ENCODE results near the gene ERAL1. TPM values are rescaled to one million over a fixed set of nuclear protein-coding genes. Genes with fewer than 3 reads are reported as not detected.

Gene ERAL1
- total and polyA plus RNA-seq, 2 experiments from 2014 or later, result 30.0 to 77.1 TPM

DNA sequence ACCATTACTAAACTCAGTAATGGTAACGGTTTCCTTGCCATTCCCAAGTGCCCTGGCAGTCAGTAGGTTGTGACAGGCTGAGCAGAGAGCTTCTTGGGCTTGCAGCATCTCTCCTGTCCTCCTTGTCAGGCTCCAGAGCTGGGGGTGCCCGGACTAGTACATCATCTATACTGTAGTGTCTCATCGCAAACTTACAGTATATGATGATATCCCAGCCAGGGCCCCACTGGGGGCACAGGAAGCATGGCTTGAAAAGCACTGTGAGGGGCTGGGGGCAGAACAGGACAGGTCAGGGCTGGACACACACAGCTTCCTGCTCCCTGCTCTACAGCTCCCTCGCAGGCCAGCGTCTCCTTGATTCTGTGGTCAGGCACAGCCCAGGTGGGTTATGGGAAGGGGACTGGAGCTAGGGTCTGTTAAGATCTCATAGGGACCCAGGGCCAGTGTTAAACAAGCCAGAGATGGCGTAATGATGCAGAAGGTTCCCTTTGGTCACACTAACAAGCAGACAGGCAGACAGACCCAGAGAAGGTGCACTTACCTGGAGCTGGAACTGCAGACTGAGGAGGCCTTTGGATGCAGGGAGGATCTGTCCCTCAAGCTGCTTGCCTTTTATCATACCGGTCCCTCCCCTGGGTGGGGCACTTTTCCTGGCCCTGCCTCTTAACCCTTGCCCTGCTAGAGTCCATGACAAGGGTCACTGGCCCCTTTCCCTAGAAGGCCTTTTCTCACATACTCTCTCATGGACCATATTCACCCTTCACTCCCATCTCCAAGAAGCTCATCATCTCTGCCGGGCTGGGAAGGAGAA lies 6.8 kb downstream of the ERAL1 start:
- Histone ChIP-seq H3K4me2 (no peak overlapping the region), H3K79me2 (no peaks in the 10 kb centered on the region), H3K4me3 (no peak overlapping the region), H4K20me1 (ENCODE audit: insufficient read depth, poor library complexity, severe bottlenecking) (no peaks in the 10 kb centered on the region), H2AFZ (no peak overlapping the region), H3K36me3 (replicated peaks; ENCODE audit: insufficient read depth, low read depth) (no peaks in the 10 kb centered on the region), H3K27me3 (no peaks in the 10 kb centered on the region), H3K9me2 (replicated peaks; ENCODE audit: insufficient read depth) (no peaks in the 10 kb centered on the region), H3K9me3 (ENCODE audit: low read depth) (no peaks in the 10 kb centered on the region), H3K4me1 (ENCODE audit: insufficient read depth) (no peaks in the 10 kb centered on the region), H3K27ac (no peak overlapping the region)
- no peak for DNase-seq (ENCODE audit: low spot score)
- no peak for TF ChIP-seq EZH2 (IDR thresholded peaks at IDR 0.05; ENCODE audit: borderline replicate concordance)
- TF ChIP-seq, protein P1, sequence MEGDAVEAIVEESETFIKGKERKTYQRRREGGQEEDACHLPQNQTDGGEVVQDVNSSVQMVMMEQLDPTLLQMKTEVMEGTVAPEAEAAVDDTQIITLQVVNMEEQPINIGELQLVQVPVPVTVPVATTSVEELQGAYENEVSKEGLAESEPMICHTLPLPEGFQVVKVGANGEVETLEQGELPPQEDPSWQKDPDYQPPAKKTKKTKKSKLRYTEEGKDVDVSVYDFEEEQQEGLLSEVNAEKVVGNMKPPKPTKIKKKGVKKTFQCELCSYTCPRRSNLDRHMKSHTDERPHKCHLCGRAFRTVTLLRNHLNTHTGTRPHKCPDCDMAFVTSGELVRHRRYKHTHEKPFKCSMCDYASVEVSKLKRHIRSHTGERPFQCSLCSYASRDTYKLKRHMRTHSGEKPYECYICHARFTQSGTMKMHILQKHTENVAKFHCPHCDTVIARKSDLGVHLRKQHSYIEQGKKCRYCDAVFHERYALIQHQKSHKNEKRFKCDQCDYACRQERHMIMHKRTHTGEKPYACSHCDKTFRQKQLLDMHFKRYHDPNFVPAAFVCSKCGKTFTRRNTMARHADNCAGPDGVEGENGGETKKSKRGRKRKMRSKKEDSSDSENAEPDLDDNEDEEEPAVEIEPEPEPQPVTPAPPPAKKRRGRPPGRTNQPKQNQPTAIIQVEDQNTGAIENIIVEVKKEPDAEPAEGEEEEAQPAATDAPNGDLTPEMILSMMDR (IDR thresholded peaks at IDR 0.05; ENCODE audit: poor library complexity), result no peak
- no peak for TF ChIP-seq EZH2phosphoT487 (IDR thresholded peaks at IDR 0.05; ENCODE audit: low read depth, severe bottlenecking, unreplicated experiment)
- 70% methylated on average over 8 of the region's 8 CpGs for WGBS (ENCODE audit: low lambda C conversion rate, missing lambda C conversion rate)

DNA sequence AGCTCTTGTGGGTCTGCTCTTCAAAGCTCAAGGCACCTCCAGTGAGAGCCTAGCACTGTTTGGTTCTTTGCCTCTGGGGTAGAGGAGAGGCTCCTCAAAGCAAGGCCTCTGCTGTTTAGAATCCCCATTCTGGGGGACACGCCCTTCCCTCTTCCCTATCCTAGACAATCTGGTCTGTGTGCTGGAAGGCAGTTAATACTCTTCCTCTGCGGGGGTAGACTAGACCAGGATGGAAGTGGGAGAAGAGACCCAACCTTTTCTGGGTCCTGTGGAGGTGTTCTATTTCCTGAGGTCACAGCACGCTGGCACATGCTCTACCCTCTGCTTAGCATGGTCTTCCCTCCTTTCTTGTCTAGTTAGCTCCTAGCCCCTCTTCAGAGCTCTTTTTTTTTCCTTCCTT lies 7.7 kb downstream of the ERAL1 start:
- Histone ChIP-seq H3K36me3 (replicated peaks; ENCODE audit: insufficient read depth, low read depth) (no peaks in the 10 kb centered on the region), H2AFZ (no peak overlapping the region), H3K79me2 (no peaks in the 10 kb centered on the region), H3K4me3 (no peak overlapping the region), H4K20me1 (ENCODE audit: insufficient read depth, poor library complexity, severe bottlenecking) (no peaks in the 10 kb centered on the region), H3K9me3 (ENCODE audit: low read depth) (no peaks in the 10 kb centered on the region), H3K4me1 (ENCODE audit: insufficient read depth) (no peaks in the 10 kb centered on the region), H3K9me2 (replicated peaks; ENCODE audit: insufficient read depth) (no peaks in the 10 kb centered on the region), H3K27me3 (no peaks in the 10 kb centered on the region), H3K27ac (no peak overlapping the region), H3K4me2 (no peak overlapping the region)
- TF ChIP-seq, protein P1 (IDR thresholded peaks at IDR 0.05; ENCODE audit: poor library complexity), result no peak
- 93% methylated on average over 3 of the region's 3 CpGs for WGBS (ENCODE audit: low lambda C conversion rate, missing lambda C conversion rate)
- no peak for DNase-seq (ENCODE audit: low spot score)

DNA sequence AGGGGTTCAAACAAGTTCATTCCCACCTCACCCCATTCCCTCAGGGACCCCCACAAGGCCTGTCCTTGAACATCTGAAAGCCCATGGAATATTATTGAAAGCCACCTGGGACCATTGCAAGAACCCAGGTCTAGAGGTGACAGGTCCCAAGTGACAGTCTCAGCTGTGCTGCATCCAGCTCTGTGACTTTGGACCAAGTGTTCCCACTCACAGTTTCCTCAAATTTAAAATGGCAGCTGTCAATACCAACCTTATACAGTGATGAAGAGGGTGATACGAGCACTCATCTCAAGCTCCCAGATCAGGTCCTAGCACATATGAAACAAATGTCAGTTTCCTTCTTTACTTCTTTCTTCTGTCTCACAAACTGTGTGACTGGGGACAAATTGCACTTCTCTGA lies 9.1 kb downstream of the ERAL1 start:
- no peaks in the 10 kb centered on the region for H3K9me2 ChIP-seq (replicated peaks; ENCODE audit: insufficient read depth)
- no peaks in the 10 kb centered on the region for H3K9me3 ChIP-seq (ENCODE audit: low read depth)
- DNase-seq (ENCODE audit: low spot score), result no peak
- H3K4me3 ChIP-seq, result no peak overlapping the region
- H3K36me3 ChIP-seq (replicated peaks; ENCODE audit: insufficient read depth, low read depth), result no peaks in the 10 kb centered on the region
- no peak overlapping the region for H3K27ac ChIP-seq
- H3K79me2 ChIP-seq, result no peaks in the 10 kb centered on the region
- no peaks in the 10 kb centered on the region for H4K20me1 ChIP-seq (ENCODE audit: insufficient read depth, poor library complexity, severe bottlenecking)
- no peak overlapping the region for H3K4me2 ChIP-seq
- TF ChIP-seq, protein P1 (IDR thresholded peaks at IDR 0.05; ENCODE audit: poor library complexity), result no peak
- WGBS (ENCODE audit: low lambda C conversion rate, missing lambda C conversion rate), result 100% methylated on average over 1 of the region's 1 CpG
- H2AFZ ChIP-seq, result no peak overlapping the region
- H3K27me3 ChIP-seq, result no peaks in the 10 kb centered on the region
- no peaks in the 10 kb centered on the region for H3K4me1 ChIP-seq (ENCODE audit: insufficient read depth)

All from hepatocyte (in vitro differentiated cells).